ENCODE results near the gene ZDHHC9. TPM values are rescaled to one million over a fixed set of nuclear protein-coding genes. Genes with fewer than 3 reads are reported as not detected.

ZDHHC9 gene
- total RNA-seq, 1 experiment from 2014 or later, result 17.1 TPM

Other genes with a start within 250 kb of the ZDHHC9 start
- gene APLN, start 188.9 kb downstream of the ZDHHC9 start, total RNA-seq (2021), result 0.34 and 0.55 TPM in 2 replicates
- gene XPNPEP2, start 104.9 kb downstream of the ZDHHC9 start, total RNA-seq (2021), result not detected in 2 replicates
- not detected in 2 replicates for gene SASH3, start 63.9 kb downstream of the ZDHHC9 start, total RNA-seq (2021)
- 35.6 and 46.3 TPM in 2 replicates for gene UTP14A, start 62.3 kb upstream of the ZDHHC9 start, total RNA-seq (2021)
- gene BCORL1, start 138.7 kb upstream of the ZDHHC9 start, total RNA-seq (2021), result 13.3 and 18.3 TPM in 2 replicates